ENCODE results near the gene MRPL51. TPM values are rescaled to one million over a fixed set of nuclear protein-coding genes. Genes with fewer than 3 reads are reported as not detected.

MRPL51 gene
- total and polyA plus RNA-seq, 2 donors from 2014 or later = 132 to 268 TPM

GRCh38 chr12:6442836-6443235 lies 50.2 kb downstream of the MRPL51 start:
- no peak for TF ChIP-seq CTCF (IDR thresholded peaks at IDR 0.05; ENCODE audit: borderline replicate concordance, extremely low read depth, insufficient read depth)
- no peak overlapping the region for H3K27ac ChIP-seq (ENCODE audit: low read depth in 2 of 2, low read length in 2 of 2)
- H3K36me3 ChIP-seq (ENCODE audit: control insufficient read depth in 2 of 3, insufficient read depth in 3 of 3, low read length in 3 of 3) = peaks cover 0 to 2% (median 0%) of the 10 kb centered on the region in 3 donors
- no peaks in the 10 kb centered on the region for H3K4me1 ChIP-seq (ENCODE audit: control insufficient read depth in 2 of 3, insufficient read depth in 2 of 3, low read depth in 1 of 3, low read length in 3 of 3)
- intact Hi-C loops (cut with DNase I) = no loop called here
- H3K4me3 ChIP-seq (ENCODE audit: low read length in 3 of 3) = no peak overlapping the region
- DNase-seq (no peak), FAIRE-seq (no peak)
- no peak overlapping the region for H3K9ac ChIP-seq (ENCODE audit: low read length in 3 of 3)
- no peaks in the 10 kb centered on the region for H3K27me3 ChIP-seq (ENCODE audit: control insufficient read depth, insufficient read depth, low read length)
- no peaks in the 10 kb centered on the region for H3K9me3 ChIP-seq (ENCODE audit: control insufficient read depth in 2 of 3, insufficient read depth in 1 of 3, low read length in 3 of 3)

Other genes with a start within 250 kb of the MRPL51 start
- gene PLEKHG6, start 182.6 kb downstream of the MRPL51 start, total RNA-seq = 2.5 TPM
- 2.9 TPM for gene PLEKHG6, start 182.6 kb downstream of the MRPL51 start, polyA plus RNA-seq (ENCODE audit: insufficient read depth, low read depth, low replicate concordance)
- gene TNFRSF1A, start 151.2 kb downstream of the MRPL51 start, total RNA-seq = 186 TPM
- gene TNFRSF1A, start 151.2 kb downstream of the MRPL51 start, polyA plus RNA-seq (ENCODE audit: insufficient read depth, low read depth, low replicate concordance) = 99.6 TPM
- 452 TPM for gene SCNN1A, start 117.7 kb downstream of the MRPL51 start, total RNA-seq
- gene SCNN1A, start 117.7 kb downstream of the MRPL51 start, polyA plus RNA-seq (ENCODE audit: insufficient read depth, low read depth, low replicate concordance) = 225 TPM
- 114 TPM for gene LTBR, start 109.1 kb downstream of the MRPL51 start, total RNA-seq
- 77.8 TPM for gene LTBR, start 109.1 kb downstream of the MRPL51 start, polyA plus RNA-seq (ENCODE audit: insufficient read depth, low read depth, low replicate concordance)
- gene CD27, start 48.3 kb downstream of the MRPL51 start, total RNA-seq = 6.6 TPM
- gene CD27, start 48.3 kb downstream of the MRPL51 start, polyA plus RNA-seq (ENCODE audit: insufficient read depth, low read depth, low replicate concordance) = not detected
- gene TAPBPL, start 41.2 kb downstream of the MRPL51 start, total RNA-seq = 44.7 TPM
- 34.5 TPM for gene TAPBPL, start 41.2 kb downstream of the MRPL51 start, polyA plus RNA-seq (ENCODE audit: insufficient read depth, low read depth, low replicate concordance)
- 13.2 TPM for gene VAMP1, start 22.6 kb downstream of the MRPL51 start, total RNA-seq
- 4.9 TPM for gene VAMP1, start 22.6 kb downstream of the MRPL51 start, polyA plus RNA-seq (ENCODE audit: insufficient read depth, low read depth, low replicate concordance)
- 23.4 TPM for gene NCAPD2, start 840 bp upstream of the MRPL51 start, total RNA-seq
- gene NCAPD2, start 840 bp upstream of the MRPL51 start, polyA plus RNA-seq (ENCODE audit: insufficient read depth, low read depth, low replicate concordance) = 4.5 TPM
- 1,501 TPM for gene GAPDH, start 41.3 kb upstream of the MRPL51 start, total RNA-seq
- gene GAPDH, start 41.3 kb upstream of the MRPL51 start, polyA plus RNA-seq (ENCODE audit: insufficient read depth, low read depth, low replicate concordance) = 4,871 TPM
- gene IFFO1, start 62.8 kb upstream of the MRPL51 start, total RNA-seq = 21.5 TPM
- gene IFFO1, start 62.8 kb upstream of the MRPL51 start, polyA plus RNA-seq (ENCODE audit: insufficient read depth, low read depth, low replicate concordance) = 11.5 TPM
- 29.7 TPM for gene NOP2, start 75.0 kb upstream of the MRPL51 start, total RNA-seq
- 12.2 TPM for gene NOP2, start 75.0 kb upstream of the MRPL51 start, polyA plus RNA-seq (ENCODE audit: insufficient read depth, low read depth, low replicate concordance)
- gene CHD4, start 114.1 kb upstream of the MRPL51 start, total RNA-seq = 224 TPM
- 109 TPM for gene CHD4, start 114.1 kb upstream of the MRPL51 start, polyA plus RNA-seq (ENCODE audit: insufficient read depth, low read depth, low replicate concordance)
- 4.9 TPM for gene LPAR5, start 142.7 kb upstream of the MRPL51 start, total RNA-seq
- 0.97 TPM for gene LPAR5, start 142.7 kb upstream of the MRPL51 start, polyA plus RNA-seq (ENCODE audit: insufficient read depth, low read depth, low replicate concordance)
- gene ACRBP, start 154.2 kb upstream of the MRPL51 start, total RNA-seq = 3.4 TPM
- gene ACRBP, start 154.2 kb upstream of the MRPL51 start, polyA plus RNA-seq (ENCODE audit: insufficient read depth, low read depth, low replicate concordance) = 2.1 TPM
- 42.6 TPM for gene ING4, start 169.9 kb upstream of the MRPL51 start, total RNA-seq
- gene ING4, start 169.9 kb upstream of the MRPL51 start, polyA plus RNA-seq (ENCODE audit: insufficient read depth, low read depth, low replicate concordance) = 56.0 TPM
- gene ZNF384, start 196.1 kb upstream of the MRPL51 start, total RNA-seq = 51.6 TPM
- gene ZNF384, start 196.1 kb upstream of the MRPL51 start, polyA plus RNA-seq (ENCODE audit: insufficient read depth, low read depth, low replicate concordance) = 19.7 TPM
- 0.63 TPM for gene PIANP, start 207.6 kb upstream of the MRPL51 start, total RNA-seq
- gene PIANP, start 207.6 kb upstream of the MRPL51 start, polyA plus RNA-seq (ENCODE audit: insufficient read depth, low read depth, low replicate concordance) = 0.45 TPM
- 71.9 TPM for gene COPS7A, start 230.8 kb upstream of the MRPL51 start, total RNA-seq
- 94.1 TPM for gene COPS7A, start 230.8 kb upstream of the MRPL51 start, polyA plus RNA-seq (ENCODE audit: insufficient read depth, low read depth, low replicate concordance)